ENCODE measurements around the gene MAP1LC3A.
"Not testable (repeated sequence)": the region's sequence is repeated elsewhere in the genome, so short reads cannot be mapped to it uniquely, and the experiment has no call there.

MAP1LC3A gene

DNA sequence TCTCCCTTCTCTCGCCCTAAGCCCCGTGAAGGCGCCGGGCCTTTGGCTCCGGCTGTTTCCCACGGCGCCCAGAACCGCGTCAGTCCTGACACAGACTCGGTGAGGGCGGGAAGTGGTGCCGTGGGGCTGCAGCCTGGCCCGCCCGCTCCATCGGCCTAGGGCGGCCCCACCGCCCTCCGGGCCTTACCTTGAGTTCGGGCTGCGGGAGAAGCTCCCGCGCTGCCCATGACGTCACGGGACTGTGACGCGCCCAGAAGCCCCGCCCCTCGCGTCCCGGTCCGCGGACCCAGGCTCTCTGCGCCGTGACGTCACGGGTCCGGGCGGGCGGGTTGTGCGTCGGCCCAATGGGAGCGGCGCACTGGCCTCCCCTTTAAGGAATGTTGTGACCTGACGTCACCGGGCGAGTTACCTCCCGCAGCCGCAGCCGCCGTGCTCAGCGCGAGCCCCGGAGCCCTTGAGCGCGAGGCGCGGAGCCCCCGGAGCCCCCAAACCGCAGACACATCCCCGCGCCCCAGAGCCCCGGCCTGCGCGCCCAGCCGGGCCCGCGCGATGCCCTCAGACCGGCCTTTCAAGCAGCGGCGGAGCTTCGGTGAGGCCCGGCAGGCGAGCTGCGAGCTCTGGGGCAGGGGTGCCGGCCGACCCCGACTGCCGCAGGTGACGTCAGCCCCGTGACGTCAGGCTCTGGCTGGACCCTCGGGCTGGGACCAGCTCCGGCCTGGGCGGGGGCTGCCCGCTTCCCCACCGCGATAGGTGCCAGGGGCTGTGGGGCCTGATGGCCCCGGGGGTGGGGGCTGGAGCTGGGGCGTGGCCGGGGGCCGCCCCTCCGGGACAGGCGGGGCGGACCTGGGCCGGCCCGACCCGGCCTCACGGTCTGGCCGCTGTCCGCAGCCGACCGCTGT, at the start of gene MAP1LC3A:
Gene MAP1LC3A (plus strand): TSS at position 399 of the 899 bp plus-strand sequence. CDS start 151 bp downstream, at position 550.
- DNase-seq (ENCODE audit: low read depth in 2 of 2, low spot score in 1 of 2) = peak; percentile 83 to 88

DNA sequence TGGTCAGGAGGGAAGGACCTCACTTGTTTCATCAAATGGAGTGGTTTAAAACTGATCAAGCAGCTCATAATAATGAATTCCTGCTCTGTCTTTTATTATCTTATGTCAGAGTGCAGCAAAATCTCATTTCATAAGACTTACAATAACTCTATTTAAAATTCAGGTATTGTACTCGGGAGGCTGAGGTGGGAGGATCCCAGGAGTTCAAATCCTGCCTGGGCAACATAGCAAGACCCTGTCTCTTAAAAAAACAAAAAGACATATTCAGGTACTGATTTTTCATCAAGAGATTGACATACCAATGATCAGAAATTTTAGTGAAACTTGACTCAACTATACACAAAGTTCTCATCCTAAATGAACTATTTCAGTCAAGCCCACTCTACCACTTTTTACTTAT, 47.9 kb upstream of the MAP1LC3A start:
- DNase-seq (ENCODE audit: low read depth in 2 of 2, low spot score in 1 of 2) = no peak

DNA sequence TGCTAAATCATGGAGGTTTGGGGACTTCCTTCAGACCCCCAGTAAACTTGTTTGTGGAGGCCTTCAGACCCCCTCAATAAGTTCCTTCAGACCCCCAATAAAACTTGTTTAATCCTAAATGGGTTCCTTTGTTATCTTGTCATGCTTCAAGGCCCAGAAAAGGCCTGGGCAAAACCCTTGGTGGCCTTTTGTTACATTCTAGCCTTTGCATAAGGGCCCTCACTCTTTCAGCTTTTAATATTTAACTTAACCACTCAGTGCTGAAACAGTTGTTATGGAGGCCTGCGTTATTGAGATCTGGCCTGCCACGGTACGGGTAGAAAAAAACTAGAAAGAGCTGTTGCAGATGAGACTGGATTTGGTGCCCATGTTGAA, 46.6 kb upstream of the MAP1LC3A start:
- no peak for DNase-seq (ENCODE audit: low read depth in 2 of 2, low spot score in 1 of 2)

DNA sequence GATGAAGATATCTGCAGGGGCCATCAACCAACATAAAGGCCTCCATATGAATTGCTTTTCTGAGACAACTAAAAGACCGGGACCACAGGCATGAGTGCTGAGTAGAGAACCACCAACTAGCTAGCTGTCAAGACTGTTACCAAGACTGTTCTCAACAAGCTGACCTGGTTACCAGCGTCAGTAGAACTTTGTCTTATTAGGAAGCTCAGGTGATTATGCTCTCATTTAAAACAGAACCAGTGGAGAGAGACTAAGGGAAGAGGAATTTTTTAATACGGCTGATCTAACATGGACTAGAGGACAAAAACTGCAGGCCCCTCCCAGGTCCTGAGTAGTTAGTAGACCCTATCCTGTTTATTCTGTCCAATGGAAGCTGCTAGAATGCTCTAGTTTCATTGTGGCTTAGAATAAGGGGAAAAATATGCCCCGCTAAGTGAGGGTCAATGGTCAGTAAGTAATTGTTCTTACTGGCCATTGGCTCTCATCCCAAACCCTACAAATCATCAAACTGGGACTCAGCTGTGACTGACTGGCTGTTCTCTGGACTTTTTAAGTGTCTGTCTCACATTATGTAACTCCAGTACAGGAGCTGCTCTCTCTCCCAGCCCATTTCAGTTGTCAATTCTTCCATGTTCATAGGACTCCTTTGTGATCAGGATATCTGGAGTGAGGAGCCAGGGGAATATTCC, 46.1 kb upstream of the MAP1LC3A start:
- DNase-seq (ENCODE audit: low read depth in 2 of 2, low spot score in 1 of 2) = no peak

DNA sequence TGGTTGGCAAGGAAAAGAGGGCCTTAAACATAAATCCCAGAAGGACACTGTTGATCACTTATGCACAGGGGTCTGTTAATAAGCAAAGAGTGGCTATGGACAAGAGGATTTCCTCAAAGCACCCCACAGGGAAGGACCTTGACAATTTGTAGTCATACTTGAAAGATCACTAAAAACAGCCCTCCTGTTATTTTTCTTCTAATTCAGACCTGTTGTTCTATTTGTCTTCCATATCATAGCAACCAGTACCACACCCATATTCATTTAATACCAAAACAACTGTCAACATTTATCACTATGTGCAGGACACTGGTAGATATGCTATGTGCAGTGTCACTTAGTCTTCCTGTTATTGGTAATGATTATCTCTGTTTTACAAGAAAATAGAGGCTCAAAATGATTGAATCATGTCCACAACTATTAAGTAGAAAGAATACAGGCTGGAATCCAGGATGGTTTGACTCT, 45.5 kb upstream of the MAP1LC3A start:
- no peak for DNase-seq (ENCODE audit: low read depth in 2 of 2, low spot score in 1 of 2)

DNA sequence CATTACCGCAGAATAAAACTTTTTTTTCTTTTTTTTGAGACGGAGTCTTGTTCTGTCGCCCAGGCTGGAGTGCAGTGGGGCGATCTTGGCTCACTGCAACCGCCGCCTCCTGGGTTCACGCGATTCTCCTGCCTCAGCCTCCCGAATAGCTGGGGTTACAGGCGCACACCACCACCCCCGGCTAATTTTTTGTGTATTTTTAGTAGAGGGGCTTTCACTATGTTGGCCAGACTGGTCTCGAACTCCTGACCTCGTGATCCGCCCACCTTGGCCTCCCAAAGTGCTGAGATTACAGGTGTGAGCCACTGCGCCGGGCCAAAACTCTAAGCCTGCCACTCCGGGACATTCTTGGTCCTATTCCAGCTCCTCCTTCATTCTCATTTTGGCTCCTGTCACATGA, 44.5 kb upstream of the MAP1LC3A start:
- not testable (repeated sequence) for DNase-seq (ENCODE audit: low read depth in 2 of 2, low spot score in 1 of 2)

DNA sequence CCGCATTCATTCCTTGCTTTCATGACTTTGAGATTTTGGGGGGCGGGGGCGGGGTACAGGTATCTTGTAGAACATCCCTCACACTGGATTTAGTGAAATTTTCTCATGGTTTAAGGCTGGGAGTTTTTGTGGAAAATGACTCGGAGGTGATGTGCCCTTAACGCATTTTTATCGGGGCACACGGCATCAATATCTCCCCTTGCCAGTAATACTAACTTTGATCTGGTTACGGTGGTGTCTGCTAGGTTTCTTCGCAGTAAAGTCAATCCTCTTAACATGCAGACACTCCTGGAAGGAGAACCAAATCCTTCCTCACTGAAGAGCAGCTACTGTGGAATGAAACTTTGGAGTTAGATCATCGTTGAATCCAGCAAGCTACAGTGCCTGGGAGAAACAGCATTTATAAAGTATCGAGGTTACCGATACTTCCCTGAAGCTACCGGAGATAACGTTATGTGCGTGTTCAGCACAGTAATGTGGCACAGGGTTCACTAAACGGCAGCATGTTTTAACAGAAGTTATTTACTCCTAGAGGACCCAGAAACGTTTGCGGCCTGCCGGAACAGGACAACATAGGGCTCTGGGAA, 43.5 kb upstream of the MAP1LC3A start:
- DNase-seq (ENCODE audit: low read depth in 2 of 2, low spot score in 1 of 2) = no peak

DNA sequence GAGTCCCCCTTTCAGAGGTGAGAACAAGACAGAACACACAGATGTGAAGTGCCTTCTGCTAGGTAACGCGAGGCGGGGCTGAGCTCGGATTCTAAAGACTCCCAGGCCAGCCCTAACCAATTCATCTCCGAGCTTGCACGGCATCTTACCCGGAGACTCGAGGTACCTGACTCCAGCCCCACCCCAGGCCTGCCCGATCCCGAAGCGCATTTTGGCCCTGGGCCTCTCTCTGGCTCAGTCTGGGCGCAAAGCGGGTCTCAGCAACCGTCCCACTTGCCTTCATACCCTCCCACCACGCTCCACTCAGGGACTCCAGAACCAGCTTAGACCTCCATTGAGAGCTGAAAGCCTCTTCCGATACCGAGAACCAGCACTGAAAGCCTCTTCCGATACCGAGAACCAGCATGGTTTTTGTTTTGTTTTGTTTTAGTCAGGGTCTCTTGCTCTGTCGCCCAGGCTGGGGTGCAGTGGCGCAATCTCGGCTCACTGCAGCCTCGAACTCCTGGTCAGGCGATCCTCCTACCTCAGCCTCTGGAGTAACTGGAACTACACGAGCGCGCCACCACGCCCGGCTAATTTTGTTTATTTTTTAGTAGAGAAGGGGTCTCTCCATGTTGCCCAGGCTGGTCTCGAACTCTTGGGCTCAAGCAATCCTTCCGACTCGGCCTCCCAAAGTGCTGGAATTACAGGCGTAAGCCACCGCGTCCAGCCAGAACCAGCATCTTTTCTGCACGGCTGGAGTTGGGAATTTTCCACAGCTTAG, 42.9 kb upstream of the MAP1LC3A start:
- DNase-seq (ENCODE audit: low read depth in 2 of 2, low spot score in 1 of 2) = peak; percentile 28 to 37

DNA sequence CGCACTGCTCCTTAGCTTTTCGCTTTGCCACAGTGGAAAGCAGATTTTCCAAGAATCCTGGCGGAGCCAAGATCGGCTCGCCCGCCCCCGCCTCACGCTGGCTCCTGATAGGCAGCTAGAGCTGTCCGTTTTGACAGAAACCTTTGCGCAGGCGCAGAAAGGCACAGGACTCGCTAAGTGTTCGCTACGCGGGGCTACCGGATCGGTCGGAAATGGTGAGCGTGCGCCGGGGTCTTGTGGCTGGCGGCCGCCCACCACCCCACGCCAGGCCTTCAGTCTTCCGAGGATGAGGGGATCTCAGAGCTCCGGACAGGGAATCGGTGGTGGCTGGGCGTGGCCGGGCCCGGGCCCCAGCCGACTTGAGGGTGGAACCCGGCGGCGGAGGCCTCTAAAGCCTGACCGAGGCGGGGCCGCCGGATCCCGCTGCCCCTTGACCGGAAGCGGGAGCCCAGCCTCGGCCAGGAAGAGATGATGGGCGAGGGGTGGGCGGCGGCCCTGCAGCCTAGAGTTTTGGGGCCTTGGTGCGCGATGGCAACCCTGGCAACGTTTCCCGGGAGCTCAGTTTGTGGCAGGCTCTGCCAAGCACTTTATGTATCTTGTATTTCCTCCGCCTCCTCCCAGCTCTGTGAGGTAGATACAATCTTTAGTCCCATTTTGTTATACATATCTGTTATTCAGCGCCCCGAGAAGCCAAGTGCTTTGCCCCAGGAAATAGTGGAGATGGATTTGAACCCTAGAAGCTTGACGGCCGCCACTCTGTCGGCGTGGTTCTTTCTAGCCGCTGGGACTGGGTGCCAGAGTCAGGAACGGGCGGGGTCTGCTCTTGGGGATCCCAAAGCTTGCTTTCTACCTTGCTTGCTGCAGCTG, 42.0 kb upstream of the MAP1LC3A start, which contains the start of gene DYNLRB1:
Gene DYNLRB1 (plus strand): TSS at position 176 of the 867 bp plus-strand sequence. CDS start 37 bp downstream, at position 213.
- peak; percentile 92 to 93 for DNase-seq (ENCODE audit: low read depth in 2 of 2, low spot score in 1 of 2)

DNA sequence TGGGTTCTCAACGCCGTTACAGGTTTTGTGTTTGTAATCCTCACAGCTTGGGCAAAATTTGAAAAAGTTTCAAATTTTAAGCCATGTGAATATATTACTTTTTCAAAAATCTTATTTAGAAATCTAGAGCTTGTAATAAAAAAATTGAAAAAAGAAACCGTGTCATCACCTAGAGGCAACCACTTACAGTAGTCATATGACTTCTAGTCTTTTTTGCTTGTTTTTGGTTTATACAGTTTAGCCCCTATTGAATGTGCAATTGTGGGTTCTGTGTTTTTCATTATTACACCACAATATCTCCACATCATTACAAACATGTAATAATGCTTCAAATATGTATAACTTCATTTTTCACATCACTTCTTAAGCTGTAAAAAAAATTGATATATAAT, 41.4 kb upstream of the MAP1LC3A start:
- no peak for DNase-seq (ENCODE audit: low read depth in 2 of 2, low spot score in 1 of 2)

DNA sequence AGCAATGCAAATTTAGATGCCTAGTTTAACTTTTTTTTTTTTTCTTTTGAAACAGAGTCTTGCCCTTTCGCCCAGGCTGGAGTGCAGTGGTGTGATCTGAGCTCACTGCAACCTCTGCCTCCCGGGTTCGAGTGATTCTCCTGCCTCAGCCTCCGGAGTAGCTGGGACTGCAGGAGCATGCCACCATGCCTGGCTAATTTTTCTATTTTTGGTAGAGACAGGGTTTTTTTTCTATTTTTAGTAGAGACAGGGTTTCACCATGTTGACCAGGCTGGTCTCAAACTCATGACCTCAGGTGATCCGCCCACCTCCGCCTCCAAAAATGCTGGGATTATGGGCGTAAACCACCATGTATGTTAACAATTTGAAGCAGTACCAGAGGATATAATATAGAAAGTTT, 39.7 kb upstream of the MAP1LC3A start:
- DNase-seq (ENCODE audit: low read depth in 2 of 2, low spot score in 1 of 2) = not testable (repeated sequence)

DNA sequence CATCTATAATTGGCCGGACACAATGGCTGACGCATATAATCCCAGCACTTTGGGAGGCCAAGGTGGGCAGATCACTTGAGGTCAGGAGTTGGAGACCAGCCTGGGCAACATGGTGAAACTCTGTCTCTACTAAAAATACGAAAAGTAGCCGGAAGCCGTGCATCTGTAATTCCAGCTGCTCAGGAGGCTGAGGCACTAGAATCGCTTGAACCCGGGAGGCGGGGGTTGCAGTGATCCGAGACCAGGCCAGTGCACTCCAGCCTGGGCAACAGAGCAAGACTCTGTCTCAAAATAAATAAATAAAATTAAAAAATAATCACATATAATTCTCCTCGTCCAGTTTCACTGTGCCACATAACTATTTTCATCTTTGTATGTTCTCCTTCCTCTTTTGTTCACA, 38.7 kb upstream of the MAP1LC3A start:
- not testable (repeated sequence) for DNase-seq (ENCODE audit: low read depth in 2 of 2, low spot score in 1 of 2)

DNA sequence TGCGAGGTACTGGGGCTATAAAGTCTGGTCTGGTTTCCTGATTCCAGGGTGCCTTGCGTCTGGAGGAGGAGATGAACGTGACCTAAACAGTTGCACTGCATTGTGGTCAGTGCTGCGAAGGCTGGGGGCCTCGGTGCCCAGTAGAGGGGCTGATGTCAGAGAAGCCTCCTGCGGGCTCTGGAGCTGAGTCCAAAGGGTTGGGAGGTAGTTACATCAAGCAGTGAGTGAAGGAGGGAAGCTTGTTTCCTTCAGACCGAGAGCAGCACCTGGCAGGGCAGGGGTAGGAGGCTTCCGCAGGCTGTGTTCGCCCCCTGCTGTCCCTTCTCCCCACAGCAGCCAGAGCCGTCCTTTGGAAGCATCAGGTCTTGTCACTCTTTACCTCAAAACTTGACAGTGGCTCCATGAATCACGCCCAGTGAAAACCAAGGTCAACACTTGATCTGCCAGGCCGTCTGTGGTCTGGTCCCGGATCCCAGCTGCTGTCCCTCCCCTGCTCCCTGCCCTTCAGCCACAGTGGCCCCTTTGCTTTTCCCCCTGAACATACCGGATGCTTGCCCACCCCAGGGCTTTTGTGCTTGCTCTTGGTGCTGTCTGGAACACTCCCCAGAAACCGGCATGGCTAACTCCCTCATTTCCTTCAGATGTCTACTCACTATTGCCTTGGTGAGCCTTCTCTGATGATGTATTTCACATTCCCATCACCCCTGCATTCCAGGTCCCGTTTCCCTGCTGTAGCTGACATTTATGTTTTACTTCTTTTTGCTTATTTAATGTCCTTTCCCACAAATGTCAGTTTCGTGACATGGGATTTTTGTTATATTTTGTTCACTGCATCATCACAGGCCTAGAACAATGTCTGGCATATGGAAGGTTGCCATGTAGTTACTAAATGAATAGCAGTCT, 35.3 kb upstream of the MAP1LC3A start:
- no peak for DNase-seq (ENCODE audit: low read depth in 2 of 2, low spot score in 1 of 2)

DNA sequence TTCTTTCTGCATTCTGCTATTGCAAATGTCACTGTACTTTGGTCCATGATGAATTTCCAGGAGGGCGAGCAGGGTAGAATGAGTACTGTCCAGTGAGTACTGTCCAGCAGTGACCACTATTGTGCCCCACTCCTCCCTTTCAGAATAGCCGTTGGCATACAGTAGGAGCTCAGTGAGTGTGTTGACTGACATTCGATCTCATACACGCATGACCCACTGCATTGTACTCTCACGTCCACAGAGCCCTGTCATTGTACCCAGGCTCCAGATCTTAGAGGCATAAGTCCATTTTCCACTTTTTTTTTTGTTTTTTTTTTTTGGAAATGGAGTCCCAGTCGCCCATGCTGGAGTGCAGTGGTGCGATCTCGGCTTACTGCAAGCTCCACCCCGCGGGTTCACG, 34.1 kb upstream of the MAP1LC3A start:
- DNase-seq (ENCODE audit: low read depth in 2 of 2, low spot score in 1 of 2) = no peak

DNA sequence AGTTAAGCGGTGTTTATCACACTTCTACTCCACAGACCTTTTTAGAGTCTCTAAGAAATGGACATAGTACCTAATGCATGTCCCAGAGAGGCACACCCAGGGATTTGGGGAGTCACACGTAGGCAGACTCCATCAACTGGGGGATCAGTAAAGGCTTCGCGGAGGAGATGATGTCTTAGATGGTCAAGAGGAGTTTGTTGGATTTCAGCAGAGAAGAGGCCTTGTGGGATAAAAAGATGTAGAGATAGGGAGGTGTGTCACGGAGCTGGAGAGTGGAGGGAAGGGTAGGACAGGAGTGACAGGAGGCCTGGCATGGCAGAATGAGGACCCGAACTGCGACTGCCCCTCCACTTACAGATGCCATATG, 33.2 kb upstream of the MAP1LC3A start:
- no peak for DNase-seq (ENCODE audit: low read depth in 2 of 2, low spot score in 1 of 2)

DNA sequence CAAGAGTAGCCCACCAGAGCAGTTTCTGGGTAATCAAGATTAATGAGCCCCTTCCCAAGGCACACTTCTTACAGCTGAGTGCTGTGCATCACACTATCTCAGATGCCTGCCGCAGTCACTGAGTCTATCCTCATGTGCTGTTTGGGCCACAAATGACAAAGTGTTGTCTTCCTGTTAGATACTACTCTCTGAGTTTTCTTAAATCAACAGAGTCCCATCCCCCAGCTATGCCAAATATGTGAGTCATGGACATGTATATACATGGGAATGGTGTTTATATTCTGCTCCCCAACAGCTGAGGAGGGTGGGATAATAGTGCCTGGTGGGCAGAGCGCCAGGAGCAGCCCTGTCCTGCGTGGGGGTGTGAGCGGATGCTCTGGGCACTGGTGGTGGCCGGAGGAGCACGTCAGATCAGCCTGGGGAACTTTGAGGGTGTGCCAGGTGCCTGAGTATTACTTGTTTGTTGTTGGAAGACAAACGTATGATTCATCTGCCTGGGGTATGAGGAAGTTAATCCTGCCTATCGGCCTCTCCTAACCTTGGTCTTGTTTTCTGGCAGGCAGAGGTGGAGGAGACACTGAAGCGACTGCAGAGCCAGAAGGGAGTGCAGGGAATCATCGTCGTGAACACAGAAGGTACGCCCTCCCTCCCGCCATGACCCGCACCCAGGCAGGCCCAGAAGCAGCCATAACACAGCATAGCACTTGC, 32.7 kb upstream of the MAP1LC3A start:
- no peak for DNase-seq (ENCODE audit: low read depth in 2 of 2, low spot score in 1 of 2)

DNA sequence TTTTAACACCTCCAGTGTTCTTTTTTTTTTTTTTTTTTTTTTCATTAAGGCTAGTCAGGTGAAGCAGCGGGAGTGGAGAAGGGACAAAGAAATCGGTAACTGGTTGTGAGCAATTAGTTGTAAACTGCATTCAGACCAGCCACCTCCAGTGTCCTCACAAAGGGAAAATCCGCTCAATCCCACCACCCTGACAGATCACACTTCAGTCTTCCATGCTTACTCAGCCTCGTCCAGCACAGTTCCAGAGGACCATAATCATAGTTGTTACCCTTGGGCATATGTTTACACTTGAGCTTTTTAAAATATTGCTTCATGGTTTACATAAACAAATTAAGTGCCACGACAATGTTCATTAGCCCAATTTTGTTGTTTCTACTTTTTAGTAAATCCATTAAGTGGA, 32.1 kb upstream of the MAP1LC3A start:
- no peak for DNase-seq (ENCODE audit: low read depth in 2 of 2, low spot score in 1 of 2)

DNA sequence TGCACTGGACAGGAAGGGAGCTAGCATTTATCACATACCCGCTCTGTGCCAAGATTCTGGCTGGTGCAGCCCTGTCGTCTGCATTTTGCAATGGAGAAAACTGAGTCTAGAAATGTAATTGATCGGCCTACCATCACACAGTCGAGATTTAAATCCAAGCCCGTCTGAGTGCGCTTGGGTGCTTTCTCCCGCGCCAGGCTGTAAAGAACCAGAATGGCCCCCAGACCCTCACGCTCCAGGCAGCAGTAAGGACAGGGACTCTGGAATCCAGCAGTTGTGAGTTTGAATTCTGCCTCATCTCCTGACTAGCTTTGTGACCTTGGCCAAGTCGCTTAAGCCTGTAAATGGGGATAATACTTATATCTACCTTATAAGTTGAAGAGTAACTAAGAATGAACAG, 31.5 kb upstream of the MAP1LC3A start:
- no peak for DNase-seq (ENCODE audit: low read depth in 2 of 2, low spot score in 1 of 2)

DNA sequence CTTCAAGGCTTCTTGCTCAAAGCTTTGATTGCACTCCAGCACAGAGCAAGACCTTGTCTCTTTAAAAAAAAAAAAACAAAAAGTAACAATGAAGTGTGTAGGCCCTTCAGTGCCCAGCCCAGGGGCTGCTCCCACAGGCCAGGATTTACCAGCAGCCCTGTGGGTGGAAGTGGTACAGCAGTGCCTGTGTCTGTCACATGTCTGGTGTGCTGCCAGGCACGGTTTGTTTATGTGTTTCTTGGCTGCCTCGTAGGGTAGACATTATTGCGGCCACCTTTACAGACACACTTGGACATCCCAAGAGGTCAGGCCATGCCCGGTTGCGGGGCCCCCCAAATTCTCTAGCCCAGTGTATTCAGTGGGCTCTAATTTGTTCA, 29.6 kb upstream of the MAP1LC3A start:
- no peak for DNase-seq (ENCODE audit: low read depth in 2 of 2, low spot score in 1 of 2)
